SK-N-SH (cell line): Measurements from ENCODE around the gene FAM240B.

Experiments
- CTCF ChIP-seq: fragments of 200-600 bp; sonication (generic); IDR thresholded peaks from 2 replicates; pipeline ENCODE4 v1.6.1; 2017; ENCODE audit warnings: antibody characterized with exemption, mild to moderate bottlenecking, moderate library complexity
- FOXJ3 ChIP-seq: sonication (generic); formaldehyde crosslinking; IDR thresholded peaks from 2 replicates; pipeline ENCODE4 v1.5.1; 2020; ENCODE audit warnings: mild to moderate bottlenecking, missing genetic modification reagents
- GABPA ChIP-seq: IDR thresholded peaks from 2 replicates; pipeline ENCODE4 v1.4.0; 2012; ENCODE audit warnings: low read depth, mild to moderate bottlenecking
- JUND ChIP-seq: IDR thresholded peaks from 2 replicates; pipeline ENCODE4 v1.4.0; 2012
- TAF1 ChIP-seq: IDR thresholded peaks from 2 replicates; pipeline ENCODE4 v1.6.1; 2012; ENCODE audit warnings: low read depth, mild to moderate bottlenecking, low read length, moderate library complexity, borderline replicate concordance
- YY1 ChIP-seq: IDR thresholded peaks from 2 replicates; pipeline ENCODE4 v1.4.0; 2012; ENCODE audit warnings: low read depth, mild to moderate bottlenecking

GRCh38 chr9:38670542-38671371, 49.2 kb downstream of the FAM240B start:
- no peak for TF ChIP-seq CTCF
- no peak for TF ChIP-seq YY1
- TF ChIP-seq FOXJ3 (CRISPR knock-in tag) = no peak
- TF ChIP-seq JUND = no peak
- no peak for TF ChIP-seq TAF1
- TF ChIP-seq GABPA = no peak
